ENCODE data around the gene DNAJB8. TPM values are rescaled to one million over a fixed set of nuclear protein-coding genes. Genes with fewer than 3 reads are reported as not detected.

The DNAJB8 gene
- total RNA-seq, 1 experiment from 2014 or later: not detected

DNA sequence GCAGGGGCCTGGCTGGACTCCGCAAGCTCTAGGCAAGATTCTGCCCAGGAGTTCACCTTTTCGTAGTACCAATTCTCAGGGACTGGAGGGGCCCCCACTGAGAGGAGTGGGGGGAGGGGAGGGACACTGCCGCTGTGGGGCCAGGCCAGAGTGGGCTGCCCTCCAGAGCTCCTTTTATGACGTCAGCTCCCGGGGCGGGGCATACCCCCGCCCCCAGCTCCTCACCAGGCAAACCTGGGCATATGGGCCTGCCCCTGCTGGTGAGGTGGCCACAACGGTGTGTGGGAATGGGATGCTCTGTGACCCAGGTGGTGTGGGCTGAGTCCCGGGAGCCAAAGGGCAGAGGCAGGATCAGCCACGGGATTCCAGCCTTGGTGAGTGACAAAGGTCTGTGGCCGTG lies 3.3 kb downstream of the DNAJB8 start:
- H3K36me3 Mint-ChIP-seq (ENCODE audit: insufficient read depth in 1 of 3, low read depth in 3 of 3): no peaks in the 10 kb centered on the region; a peak in 1 of 7 replicates
- no peak overlapping the region for H4K8ac ChIP-seq (replicated peaks; ENCODE audit: insufficient read length, low read depth, low read length)
- H3K27me3 ChIP-seq (ENCODE audit: insufficient read depth, low read length): no peaks in the 10 kb centered on the region

More for the DNA sequence above, 3.3 kb downstream of the DNAJB8 start:
- Histone ChIP-seq H3K79me1 (ENCODE audit: insufficient read depth, low read depth, low read length, poor library complexity, severe bottlenecking) (no peaks in the 10 kb centered on the region), H2AK5ac (ENCODE audit: insufficient read length, low read length) (no peak overlapping the region), H3K79me2 (ENCODE audit: insufficient read depth, low read length) (no peaks in the 10 kb centered on the region), H3K4ac (ENCODE audit: low read depth, low read length) (no peak overlapping the region), H2BK12ac (ENCODE audit: insufficient read length, low read depth, low read length) (no peak overlapping the region), H3K18ac (ENCODE audit: insufficient read length, low read depth, low read length) (no peak overlapping the region), H3K14ac (ENCODE audit: insufficient read depth, low read length) (no peak overlapping the region), H3T11ph (ENCODE audit: low read length) (no peak overlapping the region), H4K91ac (ENCODE audit: insufficient read length, low read depth, low read length) (no peak overlapping the region), H3K4me2 (ENCODE audit: insufficient read depth, insufficient read length, low read length) (no peak overlapping the region), H3K4me1 (ENCODE audit: insufficient read depth, low read length) (no peaks in the 10 kb centered on the region), H2BK120ac (ENCODE audit: low read depth, low read length, poor library complexity, severe bottlenecking) (no peak overlapping the region), H2BK20ac (ENCODE audit: low read depth, low read length, poor library complexity, severe bottlenecking) (no peak overlapping the region), H3K23me2 (ENCODE audit: insufficient read length, low read depth, low read length, poor library complexity, severe bottlenecking) (no peaks in the 10 kb centered on the region), H4K20me1 (ENCODE audit: control insufficient read depth, insufficient read depth, insufficient read length) (no peaks in the 10 kb centered on the region), H2BK5ac (ENCODE audit: insufficient read length, low read length) (no peak overlapping the region), H3K9ac (ENCODE audit: extremely low read depth, insufficient read length, low read length) (no peak overlapping the region), H3K9me3 (ENCODE audit: control insufficient read depth, low read depth, low read length) (no peaks in the 10 kb centered on the region), H3K23ac (ENCODE audit: insufficient read length, low read depth, low read length) (no peak overlapping the region), H2AFZ (ENCODE audit: low read length) (no peak overlapping the region), H2BK15ac (ENCODE audit: low read depth, low read length) (no peak overlapping the region), H3K56ac (ENCODE audit: insufficient read length, low read depth, low read length) (no peak overlapping the region), H3K27ac (ENCODE audit: insufficient read length, low read depth, low read length) (no peak overlapping the region), H4K5ac (ENCODE audit: insufficient read length, low read depth, low read length) (no peak overlapping the region)
- H3K27me3 Mint-ChIP-seq (ENCODE audit: low read depth): peaks cover 73% of the 10 kb centered on the region
- no peak for TF ChIP-seq CTCF (conservative IDR thresholded peaks at IDR 0.05)
- H3K9me3 Mint-ChIP-seq: peaks cover 0 to 2% of the 10 kb centered on the region in 2 experiments; a peak in 3 of 5 replicates
- H3K27ac Mint-ChIP-seq: no peak overlapping the region
- WGBS (ENCODE audit: extremely low coverage, insufficient read length, low lambda C conversion rate): no CpG with 5 or more reads among the region's 11 CpGs
- no peak overlapping the region for H3K4me3 Mint-ChIP-seq
- DNase-seq: no peak
- H3K4me1 Mint-ChIP-seq: peaks cover 6 to 13% of the 10 kb centered on the region in 2 experiments; a peak in 3 of 4 replicates

Data from H9 (cell line).